Measurements from ENCODE around the gene PGBD4.
A peak's percentile ranks its signal among the peaks of the same experiment; 100 is the strongest.

The PGBD4 gene

DNA sequence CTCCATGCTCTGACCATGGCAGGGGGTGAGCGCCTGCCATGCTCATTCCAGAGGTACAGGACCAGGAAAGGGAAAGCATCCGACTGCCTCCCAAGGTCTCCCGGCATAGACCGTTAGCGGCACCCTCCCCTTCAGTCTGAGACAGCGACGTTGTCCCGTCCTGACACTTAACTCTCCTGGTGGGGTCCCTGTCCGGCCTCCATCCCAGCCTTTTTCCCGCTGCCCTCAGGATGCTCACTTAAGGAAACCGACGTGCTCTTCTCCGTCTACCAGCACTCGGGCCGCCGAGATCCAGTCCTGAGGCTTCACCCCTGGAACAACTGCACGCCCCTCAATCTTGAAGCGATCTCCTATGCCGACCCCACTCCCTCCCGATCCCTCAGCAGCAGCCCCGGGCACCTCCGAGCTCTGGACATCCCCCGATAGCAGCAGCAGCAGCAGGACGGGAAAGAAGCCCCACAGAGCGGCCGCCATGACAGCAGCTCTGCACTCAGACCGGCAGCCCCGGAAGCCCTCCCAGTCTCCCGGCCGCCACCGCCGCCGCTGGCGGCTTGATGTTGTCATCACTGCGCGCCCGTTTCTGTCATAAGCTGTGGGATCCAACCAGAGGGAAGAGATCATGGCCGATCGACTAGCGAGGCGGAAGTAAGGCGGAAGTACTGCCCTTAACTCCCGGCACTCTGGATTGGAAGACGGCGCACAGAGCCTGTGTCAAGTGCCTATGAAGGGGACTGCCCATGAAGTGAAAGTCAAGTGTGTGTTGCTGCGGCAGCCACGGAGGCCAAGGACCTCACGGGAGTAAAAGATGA lies at the start of gene PGBD4, which contains the start of gene EMC7:
TSS of gene PGBD4 (plus strand) at position 718 of the 809 bp plus-strand sequence. CDS start 449 bp downstream, outside the sequence.
TSS of gene EMC7 (minus strand) at position 497 of the 809 bp plus-strand sequence. CDS start at position 474, 23 bp downstream.
- peak; percentile 98 to 99 for DNase-seq

GRCh38 chr15:34054081-34054707 lies 47.7 kb upstream of the PGBD4 start:
- DNase-seq, result no peak

DNA sequence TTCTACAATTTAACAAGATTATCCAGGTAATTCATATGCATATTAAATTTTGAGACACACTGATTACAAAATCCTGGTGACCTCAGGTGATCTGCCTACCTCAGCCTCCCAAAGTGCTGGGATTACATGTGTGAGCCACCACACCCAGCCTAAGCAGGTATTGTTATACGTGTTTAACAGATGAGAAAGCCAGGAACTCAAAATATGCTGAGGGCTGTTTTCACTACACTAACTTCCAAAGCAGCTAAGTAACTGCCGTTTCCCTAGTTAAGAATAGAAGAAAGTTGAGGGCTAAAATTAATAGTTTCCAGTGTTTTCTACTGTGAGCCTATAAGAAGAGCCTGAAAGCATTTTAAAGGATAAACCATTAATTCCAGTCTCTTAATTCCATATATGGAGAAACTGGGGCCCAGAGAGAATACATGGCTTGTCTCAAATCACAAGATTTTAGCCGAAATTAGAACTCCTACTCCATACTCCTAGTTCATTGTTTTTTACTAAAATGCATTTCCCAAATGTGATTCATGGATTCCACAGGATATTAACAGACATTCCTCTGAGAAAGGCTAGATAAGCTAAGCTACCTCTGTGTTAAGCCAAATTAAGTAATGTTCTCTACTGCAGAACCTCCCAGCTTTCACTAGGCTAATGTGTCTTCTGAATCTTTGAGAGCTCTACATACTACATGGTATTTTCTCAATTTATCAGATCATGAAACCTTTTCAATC lies 45.9 kb upstream of the PGBD4 start:
- DNase-seq, result no peak

GRCh38 chr15:34056911-34057310 lies 45.0 kb upstream of the PGBD4 start:
- DNase-seq, result no peak

DNA sequence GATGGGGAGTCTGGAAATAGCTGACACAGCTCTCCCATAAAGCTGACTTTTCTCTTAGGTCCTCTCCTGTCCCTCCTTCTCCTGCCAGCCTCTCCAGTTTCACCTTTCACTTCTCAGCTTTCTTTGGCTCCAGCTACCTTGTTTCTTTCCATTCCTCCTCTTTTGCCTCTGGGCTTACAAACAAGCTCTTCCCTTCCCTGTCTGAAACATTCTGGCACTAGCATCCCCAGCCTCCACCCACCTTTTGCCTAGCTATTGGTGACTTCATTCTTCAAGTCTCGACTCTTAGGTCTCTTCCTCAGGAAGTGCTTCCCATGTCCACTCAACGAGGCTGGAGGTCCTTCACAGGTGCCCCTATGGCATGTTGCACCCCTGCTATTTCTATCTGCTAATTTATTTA lies 42.4 kb upstream of the PGBD4 start:
- no peak for DNase-seq

GRCh38 chr15:34059946-34060345 lies 41.9 kb upstream of the PGBD4 start:
- no peak for DNase-seq

- DNase-seq, result no peak
These were observed 37.4 kb upstream of the PGBD4 start for GRCh38 chr15:34064438-34064837.

- DNase-seq, result no peak
These were observed 36.6 kb upstream of the PGBD4 start for GRCh38 chr15:34065261-34065660.

GRCh38 chr15:34065941-34066340 lies 35.9 kb upstream of the PGBD4 start:
- no peak for DNase-seq

GRCh38 chr15:34070003-34070402 lies 31.9 kb upstream of the PGBD4 start:
- no peak for DNase-seq

- DNase-seq, result no peak
These were observed 25.1 kb upstream of the PGBD4 start for GRCh38 chr15:34076785-34077184.

DNA sequence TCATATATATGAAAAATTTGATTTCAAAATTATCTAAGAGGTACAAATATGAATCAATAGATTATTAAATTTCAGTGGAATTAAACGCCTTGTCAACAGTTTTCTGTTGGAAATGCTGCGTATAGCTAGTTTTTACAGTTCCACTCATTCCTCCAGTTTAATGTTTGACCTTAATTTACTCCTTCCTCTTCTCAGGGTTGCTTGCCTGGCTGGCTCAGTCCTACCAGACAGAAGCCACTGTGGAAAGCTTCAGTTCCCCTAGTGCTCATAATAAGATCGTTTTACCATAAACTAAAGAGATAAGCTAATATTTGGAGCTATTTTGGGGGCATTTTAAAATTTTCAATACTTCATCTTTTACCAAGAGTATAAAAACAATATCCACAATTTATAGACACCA lies 23.0 kb upstream of the PGBD4 start:
- DNase-seq, result no peak

DNA sequence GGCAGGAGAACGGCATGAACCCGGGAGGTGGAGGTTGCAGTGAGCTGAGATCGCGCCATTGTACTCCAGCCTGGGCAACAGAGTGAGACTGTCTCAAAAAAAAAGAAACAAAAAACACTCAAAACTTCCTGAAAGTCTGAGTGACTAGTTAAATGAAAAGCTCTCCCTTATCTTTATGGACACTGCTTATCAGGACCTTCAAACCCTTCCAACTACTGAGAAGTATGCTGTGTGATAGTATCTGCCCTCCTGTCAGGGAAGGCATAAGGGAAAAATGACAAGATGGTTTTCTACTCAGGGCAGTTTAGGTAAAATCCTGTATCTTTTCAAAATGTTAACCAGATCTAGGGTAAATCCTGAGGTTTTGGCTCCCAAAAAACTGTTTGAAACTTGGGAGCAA lies 22.0 kb upstream of the PGBD4 start:
- DNase-seq, result no peak

DNA sequence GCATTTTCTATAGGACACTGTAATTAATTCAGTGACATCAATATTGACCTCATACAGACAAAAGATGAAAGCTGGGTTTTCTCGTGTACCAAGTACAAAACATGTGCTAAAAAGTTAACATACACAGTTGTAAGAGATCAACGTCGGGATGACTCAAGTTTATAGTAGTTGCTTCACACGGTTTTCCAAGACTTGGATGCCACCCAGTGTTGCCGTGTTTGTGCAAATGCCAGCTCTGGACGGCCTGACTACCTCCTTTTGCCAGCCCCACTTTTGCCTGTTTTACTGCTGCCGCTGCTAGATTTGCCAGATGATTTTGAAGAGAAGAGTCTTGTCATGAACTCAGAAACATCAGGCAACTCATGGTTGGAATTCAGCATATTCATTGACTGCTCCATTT lies 17.8 kb upstream of the PGBD4 start:
- DNase-seq, result no peak

GRCh38 chr15:34085746-34086145 lies 16.1 kb upstream of the PGBD4 start:
- DNase-seq, result no peak

DNA sequence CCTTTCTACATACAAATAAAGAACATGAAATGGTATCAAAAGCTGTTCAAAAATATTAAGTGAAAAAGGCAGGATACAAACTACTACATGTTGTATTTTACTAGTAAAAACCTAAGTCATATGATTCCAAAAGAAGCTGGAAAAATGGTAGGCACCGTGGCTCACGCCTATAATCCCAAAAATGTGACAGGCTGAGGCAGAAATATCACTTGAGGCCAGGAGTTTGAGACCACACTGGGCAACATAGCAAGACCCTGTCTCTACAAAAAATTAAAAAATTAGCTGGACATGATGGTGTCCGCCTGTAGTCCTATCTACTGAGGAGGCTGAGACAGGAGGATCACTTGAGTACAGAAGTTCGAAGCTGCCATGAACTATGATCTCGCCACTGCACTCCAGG lies 2.0 kb upstream of the PGBD4 start:
- DNase-seq, result no peak

- no peak for DNase-seq
These were observed 467 bp downstream of the PGBD4 start for GRCh38 chr15:34102175-34102925.

DNA sequence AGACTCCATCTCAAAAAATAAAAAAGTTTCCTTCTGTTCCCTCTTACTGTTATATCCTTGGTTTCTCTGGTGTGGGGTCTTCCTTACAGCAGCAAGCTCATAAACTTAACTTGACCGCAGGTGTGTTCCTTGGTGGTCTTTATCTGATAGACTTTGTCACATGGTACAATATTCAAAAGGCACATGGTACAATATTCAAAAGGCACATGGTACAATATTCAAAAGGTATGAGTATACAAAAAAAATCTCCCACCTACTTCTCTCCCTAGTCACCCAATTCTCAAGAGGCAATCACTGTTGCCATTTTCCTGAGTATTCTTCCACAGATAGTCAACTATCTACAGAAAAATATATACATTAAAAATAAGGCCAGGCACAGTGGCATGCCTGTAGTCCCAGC lies 4.5 kb downstream of the PGBD4 start:
- no peak for DNase-seq

DNA sequence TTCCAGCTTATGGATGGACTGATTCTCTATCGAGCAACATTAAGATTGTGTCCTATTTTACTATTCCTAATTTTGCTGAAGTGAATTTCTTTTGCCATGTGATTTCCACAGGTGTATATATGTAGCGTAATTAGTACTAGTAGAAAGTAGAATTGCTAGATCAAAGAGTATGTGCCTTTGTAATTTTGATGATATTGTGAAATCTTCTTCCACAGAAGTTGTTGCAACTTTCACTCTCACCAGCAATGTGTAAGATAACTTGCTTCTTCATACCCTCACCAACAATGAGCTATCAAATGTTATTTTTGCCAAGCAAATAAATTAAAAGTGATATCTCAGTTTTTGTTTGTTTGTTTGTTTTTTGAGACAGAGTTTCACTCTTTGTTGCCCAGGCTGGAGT lies 5.4 kb downstream of the PGBD4 start:
- DNase-seq, result no peak

DNA sequence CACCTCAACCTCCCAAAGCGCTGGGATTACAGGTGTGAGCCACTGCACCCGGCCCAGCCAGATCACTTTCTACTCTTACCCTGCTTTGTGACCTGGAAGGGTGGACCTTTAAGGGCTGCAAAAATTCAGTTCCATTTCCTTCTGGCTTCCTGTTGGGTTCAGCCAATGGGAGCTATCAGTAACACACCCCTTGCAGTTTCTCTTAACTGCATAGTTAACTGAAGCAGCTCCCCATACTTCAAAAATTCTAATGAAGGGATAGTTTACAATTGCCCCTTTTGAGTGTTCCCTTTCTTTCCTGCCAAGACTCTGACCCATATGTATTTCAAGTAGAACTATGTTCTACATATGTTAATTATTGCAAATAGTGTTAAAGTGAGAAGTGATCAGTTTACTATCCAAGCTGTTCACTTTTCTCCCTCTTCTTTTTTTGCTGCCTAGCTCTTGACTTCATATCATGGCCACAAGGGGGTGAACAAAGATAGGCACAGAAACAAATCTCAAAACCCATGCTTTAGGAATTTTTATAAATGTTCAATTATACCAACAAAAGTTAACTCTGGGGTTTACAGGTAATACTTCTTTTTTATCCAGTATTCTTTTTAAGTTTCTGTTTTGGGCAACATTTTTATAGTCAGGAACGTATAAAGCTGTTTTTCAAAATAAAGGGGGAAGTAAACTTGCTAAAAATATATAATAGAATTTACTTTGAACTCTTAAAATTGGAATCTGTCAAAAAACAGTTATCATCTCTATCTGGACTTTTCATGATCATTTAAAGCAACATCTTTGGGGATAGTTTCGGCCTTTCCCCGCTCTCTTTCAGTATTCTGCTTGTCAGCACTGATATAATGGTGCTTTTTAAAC lies 8.1 kb downstream of the PGBD4 start:
- no peak for DNase-seq

DNA sequence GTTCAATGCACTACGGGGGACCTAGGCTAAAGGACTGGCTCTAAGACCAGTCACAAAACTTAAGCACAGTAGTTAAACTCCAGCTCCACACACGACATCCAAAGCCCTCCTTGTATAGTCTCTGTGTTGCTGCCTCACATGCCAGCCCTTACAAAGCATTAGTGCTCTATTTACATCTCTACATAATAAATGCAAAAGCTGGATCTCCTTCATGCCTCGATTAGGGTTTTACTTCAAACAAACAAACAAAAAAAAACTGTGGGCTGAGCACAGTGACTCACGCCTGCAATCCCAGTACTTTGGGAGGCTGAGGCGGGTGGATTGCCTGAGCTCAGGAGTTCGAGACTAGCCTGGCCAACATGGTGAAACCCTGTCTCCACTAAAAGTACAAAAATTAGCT lies 9.6 kb downstream of the PGBD4 start:
- no peak for DNase-seq

DNA sequence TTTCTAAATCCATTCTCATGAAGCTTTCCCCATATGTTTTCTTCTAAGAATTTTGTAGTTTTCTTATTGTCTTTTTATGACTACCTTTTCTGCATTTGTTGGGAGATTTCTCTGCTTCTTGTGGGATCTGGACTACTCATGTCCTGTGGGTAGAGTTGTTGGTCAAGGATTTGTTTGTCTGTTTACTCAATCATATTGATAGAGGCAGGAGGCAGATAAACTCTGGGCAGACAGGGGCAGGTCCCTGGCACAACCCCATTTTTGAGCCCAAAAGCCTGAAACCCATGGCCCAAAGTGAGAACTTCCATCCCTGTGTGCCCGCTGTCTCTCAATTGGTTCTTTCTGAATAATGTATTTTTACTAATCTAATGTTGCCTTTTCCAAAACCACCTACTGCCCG lies 12.3 kb downstream of the PGBD4 start:
- no peak for DNase-seq
